NCI-H1417 treated with DMSO at 0.1 percent for 48 hours (cell line): ENCODE results near the gene TIMP2.

Experiments
- DNase-seq: peaks from one replicate; lab custom pipeline; 2025; lab: John Stamatoyannopoulos, UW

TIMP2 gene

GRCh38 chr17:78815696-78816095 is 109.5 kb downstream of the TIMP2 start:
- no peak for DNase-seq

- DNase-seq, result no peak
Observed at GRCh38 chr17:78812855-78813254, 112.3 kb downstream of the TIMP2 start.

DNA sequence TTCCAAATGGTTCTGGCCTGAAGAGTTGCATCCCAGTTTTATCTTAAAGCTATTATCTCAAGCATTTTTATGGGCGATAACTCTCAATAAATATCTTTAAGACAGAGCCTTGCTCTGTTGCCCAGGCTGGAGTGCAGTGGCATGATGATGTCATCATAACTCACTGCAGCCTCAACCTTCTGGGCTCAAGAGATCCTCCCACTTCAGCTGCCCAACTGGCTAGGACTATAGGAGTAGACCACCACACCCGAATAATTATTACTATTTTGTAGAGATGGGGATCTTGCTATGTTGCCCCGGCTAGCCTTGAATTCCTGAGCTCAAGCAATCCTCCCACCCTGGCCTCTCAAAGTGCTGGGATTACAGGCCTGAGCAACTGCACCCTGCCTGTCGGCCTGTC is 117.0 kb downstream of the TIMP2 start:
- no peak for DNase-seq

DNA sequence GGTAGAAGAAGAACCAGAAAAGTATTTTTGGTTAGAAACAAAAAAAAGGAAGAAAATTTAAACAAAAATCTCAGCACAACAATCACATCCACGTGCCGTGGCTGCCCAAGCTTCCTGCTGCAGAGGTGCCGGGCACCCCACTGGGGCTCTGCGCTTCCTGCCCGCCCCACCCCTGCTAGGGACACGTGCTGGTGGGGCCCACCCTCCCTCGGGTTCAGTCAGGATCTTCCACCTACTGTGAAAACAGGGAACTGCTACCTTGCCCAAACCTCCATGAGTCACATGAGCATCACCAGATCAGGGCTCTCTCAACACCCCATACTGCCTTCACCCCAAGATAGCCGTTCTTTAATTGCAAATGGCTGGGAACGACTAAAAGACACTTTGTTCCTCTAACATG is 118.7 kb downstream of the TIMP2 start:
- DNase-seq, result no peak

- DNase-seq, result no peak
Observed at GRCh38 chr17:78805301-78805700, 119.9 kb downstream of the TIMP2 start.

- no peak for DNase-seq
Observed at GRCh38 chr17:78804777-78805176, 120.4 kb downstream of the TIMP2 start.

DNA sequence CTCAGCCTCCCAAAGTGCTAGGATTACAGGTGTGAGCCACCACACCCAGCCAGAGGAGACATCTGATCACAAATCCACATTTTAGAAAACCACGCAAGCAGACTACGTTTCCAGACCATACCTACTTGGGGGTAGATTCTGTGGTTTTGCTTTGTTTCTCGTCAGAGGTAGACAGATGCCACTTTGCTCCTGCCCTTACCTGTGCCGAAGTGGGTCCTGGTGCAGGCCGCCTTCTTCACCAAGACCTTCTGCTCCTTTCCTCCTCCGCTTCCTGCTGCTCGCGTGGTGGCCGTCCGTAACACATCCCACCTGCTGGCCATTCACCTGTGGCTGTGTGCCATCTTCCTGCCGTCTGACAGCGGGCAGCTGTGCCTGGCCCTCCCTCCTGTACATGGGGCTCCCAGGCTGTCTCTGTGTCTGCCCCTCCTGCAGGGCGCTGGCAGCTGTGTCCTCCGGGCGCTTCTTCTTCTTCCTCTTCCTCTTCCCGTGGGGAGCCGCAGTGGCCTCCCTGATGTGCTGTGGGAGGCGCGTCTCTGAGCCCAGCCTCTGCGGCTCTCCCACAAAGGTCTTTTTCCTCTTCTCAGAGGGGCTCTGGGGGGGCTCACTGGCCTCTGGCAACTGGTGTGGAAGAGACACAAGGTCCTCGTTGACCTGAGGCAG is 121.9 kb downstream of the TIMP2 start:
- no peak for DNase-seq
